BLaER1 treated with 17β-estradiol and CSF1 and Interleukin-3, amounts not matched to agents 10 nM and 100 nM (cell line): ENCODE results near the gene PRKCE.

ENCODE experiments used
- H3K27ac ChIP-seq, 11 experiments: shearing (Covaris generic); formaldehyde crosslinking; 2 replicates each; pipeline ENCODE4 v1.8.1; 2022
- H3K27me3 ChIP-seq, 11 experiments: shearing (Covaris generic); formaldehyde crosslinking; 2 replicates each; pipeline ENCODE4 v1.8.1; 2022
- H3K36me3 ChIP-seq, 11 experiments: shearing (Covaris generic); formaldehyde crosslinking; 2 replicates each; pipeline ENCODE4 v1.8.1; 2022
- H3K4me1 ChIP-seq, 10 experiments: shearing (Covaris generic); formaldehyde crosslinking; 2 replicates each; pipeline ENCODE4 v1.8.1; 2022
- H3K4me2 ChIP-seq, 11 experiments: shearing (Covaris generic); formaldehyde crosslinking; 2 replicates each; pipeline ENCODE4 v1.8.1; 2022
- H3K4me3 ChIP-seq, 10 experiments: shearing (Covaris generic); formaldehyde crosslinking; 2 replicates each; pipeline ENCODE4 v1.8.1; 2022
- H3K9ac ChIP-seq, 11 experiments: shearing (Covaris generic); formaldehyde crosslinking; 2 replicates each; pipeline ENCODE4 v1.8.1; 2022
- H3K9me3 ChIP-seq, 11 experiments: shearing (Covaris generic); formaldehyde crosslinking; replicated peaks in 1 of 11; 2 replicates each; pipeline ENCODE4 v1.8.1; 2022
- H4K20me1 ChIP-seq, 11 experiments: shearing (Covaris generic); formaldehyde crosslinking; 2 replicates each; pipeline ENCODE4 v1.8.1; 2022
- Cebpa-rat ChIP-seq, 11 experiments: shearing (Covaris generic); IDR thresholded peaks; 2 replicates each; pipeline ENCODE4 v1.8.1; 2022

The PRKCE gene

GRCh38 chr2:46236006-46236875 is 584.8 kb downstream of the PRKCE start:
- TF ChIP-seq Cebpa-rat (IDR thresholded peaks at IDR 0.05): no peak
- H3K36me3 ChIP-seq: no peaks in the 10 kb centered on the region
- no peaks in the 10 kb centered on the region for H4K20me1 ChIP-seq
- H3K4me1 ChIP-seq: peaks cover 6 to 24% (median 12%) of the 10 kb centered on the region in 10 experiments; a peak in 15 of 20 replicates
- H3K4me2 ChIP-seq: peak overlapping the region in 4 of 11 experiments; percentile 33 to 53 (median 45); a peak in 7 of 22 replicates
- H3K27me3 ChIP-seq: peaks cover 0 to 8% (median 0%) of the 10 kb centered on the region in 11 experiments; a peak in 3 of 22 replicates
- H3K9me3 ChIP-seq: no peaks in the 10 kb centered on the region
- no peak overlapping the region for H3K27ac ChIP-seq
- peak overlapping the region in 1 of 11 experiments; percentile 44; a peak in 1 of 22 replicates for H3K9ac ChIP-seq
- no peak overlapping the region for H3K4me3 ChIP-seq

GRCh38 chr2:46236876-46237859 is 585.7 kb downstream of the PRKCE start:
- H3K9ac ChIP-seq: peak overlapping the region in 1 of 11 experiments; percentile 44; a peak in 1 of 22 replicates
- H3K36me3 ChIP-seq: no peaks in the 10 kb centered on the region
- peaks cover 6 to 24% (median 14%) of the 10 kb centered on the region in 10 experiments; a peak in 15 of 20 replicates for H3K4me1 ChIP-seq
- no peak overlapping the region for H3K27ac ChIP-seq
- no peak overlapping the region for H3K4me3 ChIP-seq
- H3K4me2 ChIP-seq: peak overlapping the region in 4 of 11 experiments; percentile 33 to 53 (median 45); a peak in 7 of 22 replicates
- no peak for TF ChIP-seq Cebpa-rat (IDR thresholded peaks at IDR 0.05)
- peaks cover 0 to 3% (median 0%) of the 10 kb centered on the region in 11 experiments; a peak in 2 of 22 replicates for H3K27me3 ChIP-seq
- no peaks in the 10 kb centered on the region for H3K9me3 ChIP-seq
- H4K20me1 ChIP-seq: no peaks in the 10 kb centered on the region
